HG02588 (cell line): ENCODE results near the gene SLC9A9.

Source experiments
- ATAC-seq: cut with Tn5 transposase; IDR thresholded peaks from one replicate; pipeline ENCODE4 v1.9.1; 2021; ENCODE audit warnings: mild to moderate bottlenecking, moderate library complexity; ENCODE audit not compliant: unreplicated experiment

The SLC9A9 gene

DNA sequence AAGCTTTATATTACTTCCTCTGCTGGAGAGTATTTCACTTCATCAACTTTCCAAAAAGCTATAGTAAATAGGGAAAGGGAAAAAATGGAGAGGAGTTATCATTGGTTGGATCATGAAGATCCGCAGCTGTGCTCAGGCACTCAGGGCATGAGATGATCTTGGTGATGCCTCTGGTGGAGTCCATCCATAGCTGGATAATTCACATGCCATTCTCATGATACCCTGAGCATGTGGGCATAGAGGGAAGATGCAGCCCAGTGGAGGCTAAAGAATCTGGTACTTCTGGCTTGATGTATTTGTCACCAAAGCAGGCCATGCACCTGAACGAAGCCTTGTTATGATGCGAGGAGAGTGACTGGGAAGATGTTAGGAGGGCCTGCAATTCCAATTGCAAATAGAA, 578.5 kb downstream of the SLC9A9 start:
- ATAC-seq: no peak

DNA sequence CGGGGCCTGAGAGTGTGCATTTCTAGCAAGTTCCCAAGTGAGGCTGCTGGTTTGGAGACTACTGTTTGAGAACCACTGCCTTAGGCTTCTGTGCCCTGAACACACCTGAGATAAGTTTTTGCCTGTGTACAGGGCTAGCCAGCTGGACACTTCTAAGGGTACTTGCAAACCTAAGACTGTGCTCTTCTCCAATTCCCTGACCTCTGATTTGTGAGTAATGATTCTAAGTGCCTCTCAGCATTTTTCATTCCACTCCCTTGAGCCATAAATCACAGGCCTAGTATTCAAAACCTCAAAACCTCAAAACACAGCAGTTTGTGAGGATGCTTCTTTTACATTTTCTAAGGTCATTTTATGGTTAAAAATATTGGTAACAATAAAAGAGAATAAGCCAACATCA, 580.3 kb downstream of the SLC9A9 start:
- ATAC-seq: no peak

DNA sequence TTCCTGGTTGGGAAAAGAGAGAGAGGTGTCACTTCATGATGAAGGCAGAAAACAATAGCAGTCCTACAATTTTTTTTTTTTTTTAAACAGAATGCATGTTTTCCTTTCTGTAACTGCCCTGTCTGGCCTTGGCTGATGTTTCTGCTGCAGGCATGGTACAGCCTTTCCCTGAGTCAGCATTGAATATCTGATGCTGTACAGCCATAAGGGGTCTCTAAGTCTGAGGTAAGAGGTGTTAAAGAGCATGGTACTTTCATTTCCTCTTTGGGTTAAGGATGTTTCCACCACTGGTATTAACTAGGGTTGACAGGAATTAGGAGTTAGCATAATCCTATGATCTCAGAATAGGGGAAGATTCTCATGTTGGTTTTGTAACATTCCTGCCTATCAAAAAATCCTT, 581.3 kb downstream of the SLC9A9 start:
- no peak for ATAC-seq

DNA sequence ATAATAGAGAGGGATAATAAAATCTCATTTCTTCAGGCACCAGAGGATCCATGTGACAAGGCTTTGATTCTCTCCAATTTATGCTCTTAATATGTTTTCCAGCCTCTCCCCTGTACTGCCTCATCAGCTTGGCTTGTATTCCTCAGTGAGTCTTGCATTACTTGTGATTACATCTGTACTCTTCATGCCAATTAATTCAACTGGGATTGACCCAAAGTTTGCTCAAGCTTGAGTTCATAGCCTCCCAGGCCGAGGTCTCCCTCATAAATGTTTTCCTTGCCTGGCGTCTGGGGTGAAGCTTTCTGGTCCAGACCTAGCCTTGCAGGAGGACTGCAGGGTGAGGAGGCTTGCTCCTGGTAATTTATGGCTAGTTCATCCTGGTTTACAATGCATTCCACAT, 581.8 kb downstream of the SLC9A9 start:
- no peak for ATAC-seq

DNA sequence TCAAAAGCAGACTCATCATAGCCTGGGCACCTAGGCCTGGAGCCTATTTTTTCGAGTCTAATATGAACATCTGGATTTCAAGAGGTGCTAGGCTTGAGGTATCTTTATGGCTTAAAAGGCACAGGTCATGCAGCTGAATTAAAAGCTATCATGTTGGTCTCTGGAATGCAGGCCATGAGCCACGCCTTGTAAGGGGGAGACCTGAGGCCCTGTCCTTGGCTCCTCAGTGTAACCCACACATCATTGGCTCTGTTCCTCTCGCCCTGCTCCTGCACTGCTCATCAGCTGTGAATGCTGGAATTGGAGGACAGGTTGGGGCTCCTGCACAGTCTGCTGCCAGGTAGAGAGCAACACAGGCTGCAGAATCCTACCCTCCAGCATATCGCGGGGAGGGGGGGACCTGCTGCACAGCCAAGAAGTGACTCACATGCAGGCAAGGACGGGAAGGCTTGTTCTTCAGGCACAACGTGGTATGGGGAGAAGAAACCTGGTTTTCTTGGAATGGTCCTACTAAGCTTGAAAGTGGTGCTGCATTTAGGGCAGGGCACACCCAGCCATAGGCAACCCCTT, 582.7 kb downstream of the SLC9A9 start:
- no peak for ATAC-seq

DNA sequence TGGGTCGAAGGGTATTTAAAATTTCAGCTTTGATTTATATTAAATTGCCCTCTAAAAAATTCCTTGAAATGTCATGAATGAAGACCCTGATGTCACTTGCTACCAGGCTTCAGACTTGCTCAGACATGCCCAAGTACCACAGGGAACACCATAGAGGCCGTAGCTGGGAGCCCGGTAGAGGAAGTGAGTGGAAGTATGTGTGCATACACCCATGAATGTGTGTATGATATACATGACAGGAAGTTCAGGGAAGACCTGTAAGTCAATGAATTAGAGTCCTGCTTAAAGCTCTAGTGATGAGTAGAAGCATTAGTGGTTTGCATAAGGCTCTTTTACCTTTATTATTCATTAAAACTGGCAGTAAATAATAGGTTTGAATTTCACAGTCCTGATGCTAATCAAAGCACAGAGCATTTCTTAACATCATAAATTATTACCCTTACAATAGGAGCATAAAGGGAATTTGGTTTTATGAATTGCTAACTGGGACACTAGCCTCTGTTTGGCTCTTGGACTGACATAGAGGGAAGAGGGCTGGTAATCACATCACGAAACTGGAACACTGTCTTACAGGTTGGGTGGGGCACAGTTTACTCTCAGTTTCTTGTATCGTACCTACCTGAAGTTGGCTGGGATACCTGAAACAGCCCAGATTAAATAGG, 584.3 kb downstream of the SLC9A9 start:
- no peak for ATAC-seq

DNA sequence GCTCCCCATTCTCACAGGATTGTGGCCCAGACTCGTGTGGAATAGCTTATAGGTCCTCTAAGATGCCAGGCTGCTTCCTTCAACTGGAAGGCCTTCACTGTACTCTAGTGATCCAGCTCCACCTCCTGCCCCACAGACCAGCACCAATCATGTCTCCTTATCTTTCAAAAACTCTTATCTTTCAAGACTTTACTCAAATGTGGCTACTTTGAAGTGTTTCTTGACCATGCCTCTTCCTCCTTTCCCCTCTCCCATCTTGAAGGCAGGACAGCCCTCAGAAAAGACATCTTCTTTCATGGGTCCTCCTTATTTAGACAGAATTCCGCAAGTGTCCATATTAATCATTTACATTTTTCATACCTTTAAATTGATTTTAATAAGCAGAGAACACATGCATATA, 586.4 kb downstream of the SLC9A9 start:
- ATAC-seq: no peak

DNA sequence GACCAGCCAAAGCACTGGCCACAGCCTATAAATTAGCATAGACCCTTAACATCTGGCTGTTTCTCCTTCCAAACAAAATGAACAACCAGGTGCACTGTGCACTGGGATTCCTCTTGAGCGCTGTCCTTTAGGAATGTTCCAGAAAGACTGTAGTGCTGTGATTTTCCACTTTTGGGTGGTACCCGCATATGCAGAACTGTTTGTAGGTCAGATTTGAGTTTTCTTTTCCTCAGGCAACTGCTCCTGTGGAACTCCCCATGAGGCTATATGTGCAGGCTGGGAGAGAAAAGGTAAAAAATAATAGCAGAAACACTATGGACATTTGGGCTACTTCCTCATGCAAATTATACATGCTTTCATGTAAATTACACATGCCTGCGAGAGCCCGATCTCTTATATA, 589.6 kb downstream of the SLC9A9 start:
- no peak for ATAC-seq

DNA sequence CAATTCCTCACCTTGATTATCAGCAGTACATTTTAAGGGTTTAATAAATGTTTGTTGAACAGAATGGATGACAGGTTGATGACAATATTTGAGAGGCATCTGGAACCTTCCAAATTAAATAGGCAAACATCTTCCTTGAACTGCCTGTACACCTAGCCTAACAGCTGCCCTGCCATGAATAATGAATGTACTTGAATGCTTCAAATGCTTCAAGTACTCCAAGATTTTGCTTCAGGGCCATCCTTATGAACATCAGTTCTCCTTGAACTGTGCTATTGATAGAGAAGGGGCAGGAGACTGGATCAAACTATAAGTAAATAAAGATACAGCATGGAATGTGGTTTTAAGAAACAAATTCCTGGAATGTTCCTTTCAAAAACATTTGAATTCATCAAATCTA, 591.9 kb downstream of the SLC9A9 start:
- no peak for ATAC-seq

DNA sequence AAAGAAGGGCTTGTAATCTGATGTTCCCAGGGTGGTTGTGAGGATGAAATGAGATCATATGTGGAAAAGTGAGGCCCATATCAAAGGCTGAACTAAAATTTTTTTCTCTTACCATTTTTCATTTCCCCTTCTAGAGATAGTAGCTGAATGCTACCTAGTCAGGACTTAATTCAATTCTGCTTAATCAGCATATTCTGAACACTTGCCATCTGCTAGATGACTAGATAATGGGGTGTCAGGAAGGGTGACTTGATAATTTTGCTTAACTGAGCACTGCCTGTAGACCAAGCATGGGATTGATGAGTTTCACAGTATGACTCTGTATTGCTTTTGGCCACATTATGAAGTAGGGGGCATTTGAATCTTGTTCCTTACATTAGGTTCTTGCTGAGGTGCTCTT, 592.5 kb downstream of the SLC9A9 start:
- no peak for ATAC-seq

DNA sequence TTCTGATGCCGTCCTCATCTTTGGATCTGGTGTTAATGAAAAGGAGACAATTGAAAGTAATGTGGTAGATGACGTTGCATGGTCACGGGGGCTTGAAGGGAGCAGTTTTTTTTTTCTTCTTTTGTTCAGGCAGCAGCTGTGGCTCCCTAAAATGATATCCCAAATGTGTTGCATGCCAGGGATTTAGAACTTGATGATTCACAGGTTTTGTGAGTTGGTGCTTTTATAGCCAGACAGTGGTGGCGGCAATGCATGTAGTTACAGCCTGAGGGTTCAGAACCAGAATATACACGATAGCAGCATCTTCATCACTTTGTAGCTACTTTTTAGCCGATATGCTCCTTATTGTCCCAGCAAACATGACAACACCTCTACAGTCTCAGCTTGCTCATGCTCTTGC, 595.3 kb downstream of the SLC9A9 start:
- no peak for ATAC-seq

DNA sequence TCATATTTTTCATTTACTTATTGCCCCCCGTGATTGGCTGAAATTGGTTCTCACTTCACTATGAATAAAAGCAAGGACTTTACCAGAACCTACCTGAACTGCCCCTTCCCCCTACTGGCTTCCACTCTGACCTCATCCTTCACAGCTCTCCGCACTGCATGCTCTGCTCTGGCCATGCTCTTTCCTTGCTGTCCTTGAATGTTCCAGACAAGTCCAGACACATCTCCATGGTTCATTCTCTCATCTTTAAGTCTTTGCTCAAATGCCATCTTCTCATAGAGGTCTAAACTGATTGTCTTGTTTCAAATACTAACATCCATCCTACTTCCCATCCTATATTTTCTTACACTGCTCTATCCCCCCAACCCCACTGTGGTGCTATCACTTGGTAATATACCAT, 599.3 kb downstream of the SLC9A9 start:
- no peak for ATAC-seq

DNA sequence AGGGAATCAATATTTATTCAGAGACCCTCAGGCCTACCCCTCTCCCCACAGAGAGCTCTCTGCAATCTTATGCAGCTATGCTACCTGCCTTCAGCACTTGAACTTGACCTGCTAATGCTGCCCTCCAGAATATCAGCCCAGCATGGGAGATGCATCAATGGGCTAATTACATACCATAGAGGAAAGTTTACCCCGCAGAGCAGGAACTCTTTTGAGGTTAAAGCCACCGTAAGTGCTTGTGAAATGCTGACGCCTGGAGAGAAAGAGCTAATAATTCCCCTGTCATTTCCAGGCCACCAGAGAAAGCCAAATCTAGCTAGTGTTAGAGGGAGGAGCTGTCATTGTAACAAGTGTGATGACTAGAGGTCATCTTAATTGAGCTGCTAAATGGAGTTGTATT, 601.2 kb downstream of the SLC9A9 start:
- no peak for ATAC-seq

DNA sequence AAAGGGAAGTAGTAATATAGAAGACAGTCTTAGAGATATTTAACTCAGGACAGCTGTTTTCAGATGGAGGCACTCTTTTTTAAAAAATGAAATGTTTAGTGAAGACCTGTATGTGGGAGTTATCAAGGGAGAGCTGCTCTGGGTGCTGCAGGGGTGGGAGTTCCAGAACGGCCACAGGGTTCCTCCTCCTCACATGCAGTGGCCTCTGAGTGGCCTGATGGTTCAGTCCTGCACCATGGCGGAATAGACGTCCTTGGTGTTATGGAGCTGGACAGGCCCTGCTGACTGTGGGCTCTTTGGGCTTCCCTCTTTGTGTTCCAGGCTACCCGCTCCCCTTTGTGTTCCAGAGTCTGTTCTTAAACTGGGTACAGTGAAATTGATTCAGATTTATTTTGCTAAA, 602.6 kb downstream of the SLC9A9 start:
- ATAC-seq: no peak

DNA sequence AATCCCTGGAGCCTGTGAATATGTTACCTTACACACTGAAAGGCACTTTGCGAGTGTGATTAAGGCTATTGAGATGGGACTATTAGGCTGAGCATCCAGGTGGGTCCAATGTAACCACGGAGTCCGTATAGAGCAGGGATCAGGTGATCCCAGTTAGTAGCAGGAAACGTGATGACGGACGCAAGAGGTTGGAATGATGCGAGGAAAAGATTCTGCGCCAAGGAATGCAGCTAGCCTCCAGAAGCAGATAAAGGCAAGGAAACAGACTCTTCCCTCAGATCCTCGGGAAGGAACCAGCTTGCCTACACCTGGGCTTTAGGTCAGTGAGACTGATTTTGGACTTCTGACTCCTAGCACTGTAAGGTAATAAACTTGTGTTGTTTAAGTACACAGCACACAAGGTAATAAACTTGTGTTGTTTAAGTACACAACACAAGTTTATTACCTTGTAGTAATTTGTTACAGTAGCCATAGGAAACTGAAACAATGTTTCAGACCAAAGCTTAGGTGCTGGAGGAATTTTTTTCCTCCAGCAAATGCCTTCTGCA, 603.7 kb downstream of the SLC9A9 start:
- ATAC-seq: no peak

DNA sequence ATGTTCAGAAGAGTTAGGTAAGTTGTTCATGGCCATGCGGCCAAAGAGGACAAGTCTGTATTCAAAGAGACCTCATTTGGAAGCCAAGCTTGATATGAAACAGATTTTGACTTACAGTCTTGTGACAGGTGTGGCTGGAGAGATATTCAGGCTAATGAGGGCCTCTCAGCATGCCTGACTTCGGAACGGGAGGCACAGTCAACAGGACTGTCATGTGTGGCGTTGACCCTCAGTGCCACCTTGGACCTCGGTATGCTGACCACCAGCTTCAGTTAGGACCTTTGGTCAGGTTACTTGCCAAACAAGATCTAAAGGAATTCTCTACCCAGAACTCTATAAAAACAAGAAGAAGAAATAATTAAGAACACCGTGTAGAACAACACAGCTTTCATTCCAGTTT, 604.6 kb downstream of the SLC9A9 start:
- no peak for ATAC-seq

DNA sequence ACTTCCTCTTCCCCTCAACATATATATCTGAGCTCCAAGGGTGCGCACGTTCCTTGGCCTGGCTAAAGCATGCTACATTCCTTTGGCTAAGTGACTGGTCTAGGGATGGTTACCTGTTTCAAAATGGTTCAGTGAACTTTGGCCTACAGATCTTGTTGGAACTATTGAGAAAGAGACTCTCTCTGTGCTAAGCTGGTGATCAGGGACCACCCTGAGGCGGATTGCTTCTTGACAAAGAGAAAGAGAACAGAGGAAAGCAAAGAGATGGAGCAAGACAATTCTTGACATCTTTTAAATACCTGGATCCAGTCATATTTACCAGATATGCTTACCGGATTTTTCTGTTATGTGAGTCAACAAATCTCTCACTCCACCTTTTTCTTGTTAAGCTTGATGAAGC, 605.6 kb downstream of the SLC9A9 start:
- ATAC-seq: no peak

DNA sequence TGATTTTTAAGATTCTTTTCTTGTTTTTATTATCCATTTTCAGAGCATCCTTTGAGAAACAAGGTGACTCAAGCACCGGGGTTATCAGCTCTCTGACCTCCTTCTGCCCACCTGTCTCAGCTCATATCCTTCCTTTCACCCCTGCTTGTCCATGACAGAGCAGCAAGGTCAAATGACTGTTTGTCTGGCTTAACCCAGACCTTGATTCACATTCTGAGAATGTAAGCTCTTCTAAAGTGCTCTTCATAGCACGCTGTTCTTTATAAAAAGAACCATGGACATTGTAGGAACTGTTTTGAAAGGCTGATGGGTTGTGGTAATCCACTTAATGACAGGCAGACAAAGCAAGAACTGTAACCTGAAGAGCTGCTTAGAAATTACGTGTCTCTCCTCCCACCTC, 606.2 kb downstream of the SLC9A9 start:
- ATAC-seq: no peak

DNA sequence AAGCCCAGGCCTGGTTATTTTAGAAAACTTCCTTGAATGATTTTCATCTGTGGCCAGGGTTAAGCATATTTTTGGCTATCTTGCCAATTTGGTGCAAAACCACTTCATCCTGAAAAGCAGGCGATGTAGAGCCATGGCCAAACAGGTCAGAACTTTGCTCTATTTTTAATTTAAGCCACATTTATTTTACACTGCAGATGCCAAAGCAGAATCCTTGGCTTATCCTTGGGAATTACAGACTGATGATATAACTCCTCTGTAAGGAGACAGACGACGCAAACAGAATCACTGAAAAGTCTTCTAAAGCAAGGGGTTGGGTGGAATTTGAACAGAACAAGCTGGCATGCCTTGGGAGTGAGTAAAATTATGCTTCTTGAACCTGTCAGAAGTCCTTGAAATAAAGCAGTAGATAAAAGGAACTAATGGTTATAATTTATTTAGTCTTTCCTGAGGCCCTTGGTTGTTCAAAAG, 606.8 kb downstream of the SLC9A9 start:
- no peak for ATAC-seq

DNA sequence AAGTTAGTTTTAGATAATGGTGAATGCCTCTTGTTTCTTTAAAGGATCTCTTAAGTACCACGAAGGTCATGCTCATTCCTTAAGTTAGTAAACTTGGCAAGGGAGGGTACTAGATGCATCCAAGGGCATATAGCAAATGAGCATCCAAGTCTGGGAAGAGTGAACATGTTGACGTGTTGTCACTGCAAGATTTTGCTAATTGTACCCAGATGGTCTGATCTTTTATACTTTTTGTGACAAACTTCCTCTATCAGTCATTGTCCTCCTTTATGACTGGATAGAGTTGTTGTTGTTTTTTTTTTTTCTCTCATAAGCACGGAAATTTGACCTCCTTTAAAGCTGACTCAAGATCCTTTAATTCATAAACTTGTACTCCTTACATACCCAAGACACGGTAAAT, 607.4 kb downstream of the SLC9A9 start:
- ATAC-seq: no peak

DNA sequence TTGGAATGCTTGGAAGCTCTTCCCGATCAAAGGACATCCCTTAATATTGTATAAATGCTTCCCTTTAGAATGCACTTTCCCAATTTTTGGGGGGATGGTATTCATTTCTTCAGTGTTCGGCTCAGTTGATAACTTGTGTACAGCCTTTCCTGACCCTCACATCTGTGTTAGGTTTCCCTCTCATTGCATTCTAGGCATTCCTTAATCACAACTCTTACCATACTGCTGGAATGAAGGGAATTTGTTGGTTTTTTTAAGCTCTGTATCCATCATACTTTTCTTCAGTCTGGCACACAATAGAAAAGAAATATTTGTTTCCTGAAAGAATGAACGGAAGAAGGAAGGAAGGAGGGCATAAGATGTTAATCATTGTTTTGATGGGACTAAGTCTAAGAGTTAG, 609.2 kb downstream of the SLC9A9 start:
- no peak for ATAC-seq

DNA sequence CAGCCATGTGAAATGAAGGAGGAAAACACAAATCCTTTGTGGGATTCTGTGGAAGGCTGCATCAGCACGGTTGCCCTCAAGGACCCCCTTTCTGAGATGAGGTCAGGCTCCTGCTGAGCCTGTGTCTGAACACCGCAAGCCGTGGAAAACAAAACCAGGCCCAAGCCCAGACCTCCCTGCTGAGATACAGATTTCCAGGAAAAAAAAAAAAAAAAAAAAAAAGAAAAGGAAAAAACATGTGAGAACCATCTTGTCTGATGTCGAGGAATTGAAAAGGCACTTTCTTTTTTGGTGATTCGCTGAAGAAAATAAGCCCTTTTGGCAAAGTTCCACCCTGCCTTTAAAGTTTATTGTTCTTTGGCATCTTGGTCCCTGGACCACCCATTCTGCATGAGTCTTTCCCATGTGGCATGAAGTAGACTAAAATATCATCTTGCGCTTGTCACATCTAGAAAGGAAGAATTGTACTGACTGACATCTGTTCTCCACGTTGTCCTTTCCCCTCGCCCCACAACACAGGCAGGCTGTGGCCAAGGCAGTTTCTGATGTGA, 611.1 kb downstream of the SLC9A9 start:
- no peak for ATAC-seq
